Measurements from ENCODE around the gene PCDHB15.
"Not testable (repeated sequence)": the region's sequence is repeated elsewhere in the genome, so short reads cannot be mapped to it uniquely, and the experiment has no call there.

Gene PCDHB15

GRCh38 chr5:141247434-141247833, 2.2 kb downstream of the PCDHB15 start:
- not testable (repeated sequence) for FAIRE-seq; DNase-seq (ENCODE audit: low spot score)

GRCh38 chr5:141250576-141250975, 5.4 kb downstream of the PCDHB15 start:
- DNase-seq (ENCODE audit: low spot score) = no peak
- no peak for FAIRE-seq

- DNase-seq (ENCODE audit: low spot score) (no peak), FAIRE-seq (no peak)
Observed at GRCh38 chr5:141258464-141258863, 13.3 kb downstream of the PCDHB15 start.

GRCh38 chr5:141258948-141259347, 13.8 kb downstream of the PCDHB15 start:
- FAIRE-seq = no peak
- no peak for DNase-seq (ENCODE audit: low spot score)

GRCh38 chr5:141260458-141261237, 15.5 kb downstream of the PCDHB15 start:
- FAIRE-seq = no peak
- DNase-seq (ENCODE audit: low spot score) = no peak

GRCh38 chr5:141261238-141261546, 16.0 kb downstream of the PCDHB15 start:
- FAIRE-seq = no peak
- no peak for DNase-seq (ENCODE audit: low spot score)

- no peak for DNase-seq (ENCODE audit: low spot score)
- FAIRE-seq = no peak
Observed at GRCh38 chr5:141269195-141269594, 24.0 kb downstream of the PCDHB15 start.

GRCh38 chr5:141272906-141273305, 27.7 kb downstream of the PCDHB15 start:
- DNase-seq (ENCODE audit: low spot score) (no peak), FAIRE-seq (no peak)

- no peak for FAIRE-seq
- no peak for DNase-seq (ENCODE audit: low spot score)
Observed at GRCh38 chr5:141298376-141298775, 53.2 kb downstream of the PCDHB15 start.

Measured in urothelium cell line (cell line).